Activated CD4-positive, CD25-positive, alpha-beta regulatory T cell treated with anti-CD3 and anti-CD28 coated beads, Interleukin-2, amount 50 U/mL, for 16 hours (primary cell): ENCODE results near the gene FLT4.
"Not testable (repeated sequence)": the region's sequence is repeated elsewhere in the genome, so short reads cannot be mapped to it uniquely, and the experiment has no call there.

Source experiments
- DNase-seq: peaks from one replicate; pipeline ENCODE4 v3.0.0-alpha.2; 2020; ENCODE audit warnings: low read depth, low spot score

Gene FLT4

GRCh38 chr5:180670157-180670556 is 20.8 kb upstream of the FLT4 start:
- DNase-seq, result no peak

DNA sequence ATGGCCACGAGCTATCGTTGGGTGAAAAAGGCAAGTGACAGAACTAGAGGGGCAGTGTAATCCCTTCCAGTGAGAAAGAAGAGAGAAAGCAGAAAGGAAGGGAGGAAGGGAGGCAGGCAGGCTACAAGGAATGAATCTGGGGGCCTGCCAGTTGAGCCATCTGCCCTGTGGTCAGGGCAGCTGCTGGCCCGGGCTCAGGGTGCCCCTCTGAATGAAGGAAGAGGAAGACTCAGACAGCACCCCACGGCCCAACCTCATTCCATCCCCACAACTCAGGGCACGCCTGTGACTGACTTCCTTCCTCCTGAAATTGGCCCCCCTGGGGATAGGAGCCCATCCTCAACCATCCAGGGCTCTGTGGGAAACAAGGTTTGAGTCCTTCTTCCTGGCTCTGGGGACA is 20.3 kb upstream of the FLT4 start:
- DNase-seq, result no peak

DNA sequence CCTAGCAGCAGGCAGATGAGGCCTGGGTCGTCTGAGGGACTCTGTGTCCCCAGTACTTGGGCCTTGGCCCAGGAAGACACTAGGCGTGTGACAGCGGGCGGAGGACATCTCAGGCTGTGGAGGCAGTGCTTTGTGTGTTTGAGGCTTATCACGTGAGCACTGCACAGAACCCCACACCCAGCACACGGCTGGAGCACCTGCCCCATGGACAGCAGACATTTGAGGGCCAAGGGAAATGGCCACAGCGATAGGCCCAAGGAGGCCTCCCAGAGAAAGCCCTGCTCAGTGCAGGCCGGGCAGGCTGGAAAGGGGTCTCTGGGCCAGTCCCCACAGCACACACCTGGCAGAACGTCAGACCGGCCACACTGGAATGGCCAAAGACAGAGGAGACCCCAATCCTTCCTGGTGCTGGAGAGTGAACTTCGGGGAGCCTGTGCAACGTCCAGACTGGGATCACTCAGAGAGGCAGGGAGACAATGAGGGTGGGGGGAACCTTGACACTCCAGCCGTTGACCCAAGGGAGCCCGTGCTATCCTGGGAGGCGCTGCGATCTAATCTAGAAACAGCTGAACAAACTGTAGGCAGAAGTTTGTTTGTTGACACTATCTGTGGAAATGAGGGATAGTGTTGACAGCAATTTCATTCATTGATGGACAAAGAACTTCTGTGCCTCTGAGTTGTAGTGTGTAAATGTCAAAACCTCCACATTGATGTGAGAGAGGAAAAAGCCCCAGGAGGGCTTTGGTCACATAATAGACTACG is 19.6 kb upstream of the FLT4 start:
- DNase-seq, result no peak

GRCh38 chr5:180666812-180667211 is 17.4 kb upstream of the FLT4 start:
- no peak for DNase-seq

GRCh38 chr5:180665682-180666404 is 16.4 kb upstream of the FLT4 start:
- no peak for DNase-seq

DNA sequence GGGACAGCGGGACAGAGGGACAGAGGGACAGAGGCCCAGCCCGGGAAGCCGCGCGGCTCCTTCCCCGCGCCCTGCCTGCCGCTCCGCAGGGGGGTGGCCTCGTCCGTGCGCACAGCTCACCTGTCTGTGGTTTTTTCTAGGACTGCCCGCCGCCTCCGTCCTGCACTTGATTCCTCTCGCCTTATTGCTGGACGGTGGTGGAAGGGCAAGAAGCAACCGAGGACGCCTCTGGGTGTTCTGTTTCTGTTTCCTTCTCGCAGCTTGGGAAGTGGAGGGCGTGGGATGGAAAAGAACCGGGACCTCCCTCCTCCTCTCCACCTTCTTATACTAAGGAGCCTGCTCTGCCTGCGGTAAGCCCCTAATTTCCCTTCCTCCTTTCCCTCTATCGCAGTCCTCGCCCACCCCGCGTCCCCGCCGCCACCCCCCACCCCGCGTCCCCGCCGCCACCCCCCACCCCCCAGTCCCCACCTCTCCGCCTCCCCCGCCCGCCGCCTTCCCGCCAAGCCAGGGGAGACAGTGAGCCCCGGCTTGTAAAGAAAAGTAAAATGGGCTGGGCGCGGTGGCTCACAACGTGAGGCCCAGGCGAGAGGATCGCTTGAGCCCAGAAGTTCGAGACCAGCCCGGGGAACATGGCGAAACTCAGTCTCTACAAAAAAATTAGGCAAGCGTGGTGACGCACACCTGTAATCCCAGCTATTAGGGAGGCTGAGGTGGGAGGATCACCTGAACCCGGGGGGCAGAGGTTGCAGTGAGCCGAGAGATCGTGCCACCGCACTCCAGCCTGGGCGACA is 9.6 kb upstream of the FLT4 start:
- no peak for DNase-seq

DNA sequence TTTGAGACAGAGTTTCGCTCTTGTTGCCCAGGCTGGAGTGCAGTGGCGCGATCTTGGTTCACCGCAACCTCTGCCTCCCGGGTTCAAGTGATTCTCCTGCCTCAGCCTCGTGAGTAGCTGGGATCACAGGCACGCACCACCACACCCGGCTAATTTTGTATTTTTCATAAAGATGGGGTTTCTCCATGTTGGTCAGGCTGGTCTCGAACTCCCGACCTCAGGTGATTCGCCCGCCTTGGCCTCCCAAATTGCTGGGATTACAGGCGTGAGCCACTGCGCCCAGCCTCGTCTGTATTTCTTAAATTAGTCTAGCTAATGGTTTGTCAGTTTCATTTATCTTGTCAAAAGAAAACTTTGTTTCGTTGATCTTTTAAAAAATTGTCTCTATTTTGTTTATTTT is 5.8 kb upstream of the FLT4 start:
- DNase-seq, result not testable (repeated sequence)

GRCh38 chr5:180652771-180653170 is 3.4 kb upstream of the FLT4 start:
- DNase-seq, result no peak

- DNase-seq, result no peak
These were observed 2.9 kb upstream of the FLT4 start for GRCh38 chr5:180652346-180652745.

GRCh38 chr5:180648658-180649296 is 623 bp downstream of the FLT4 start:
- DNase-seq, result no peak

DNA sequence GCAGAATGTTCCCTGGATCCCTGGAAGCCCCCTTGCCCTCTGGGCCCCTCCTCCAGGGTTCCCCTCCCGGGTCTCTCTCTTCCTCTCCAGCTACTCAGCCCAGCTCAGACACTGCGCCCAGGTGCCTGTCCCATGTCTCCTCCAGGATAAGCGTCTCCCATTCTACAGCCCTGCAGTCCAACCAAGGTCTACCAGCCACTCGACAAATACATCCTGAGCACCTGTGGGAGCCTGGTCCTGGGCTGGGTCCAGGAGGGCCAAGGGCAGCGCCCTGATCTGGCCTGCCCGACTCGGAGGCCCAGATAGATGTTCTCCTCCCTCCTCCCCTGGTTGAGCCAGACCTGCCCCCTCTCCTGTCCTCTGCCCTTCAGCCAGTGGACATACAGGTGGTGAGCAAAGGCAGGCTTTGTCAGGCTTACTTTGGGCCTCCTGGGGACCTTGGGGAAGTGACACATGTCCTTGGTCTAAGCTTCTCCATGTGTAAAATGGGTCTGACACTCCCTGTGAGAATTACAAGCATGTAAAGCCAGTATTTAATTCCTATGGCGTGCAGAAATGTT is 1.4 kb downstream of the FLT4 start:
- no peak for DNase-seq

DNA sequence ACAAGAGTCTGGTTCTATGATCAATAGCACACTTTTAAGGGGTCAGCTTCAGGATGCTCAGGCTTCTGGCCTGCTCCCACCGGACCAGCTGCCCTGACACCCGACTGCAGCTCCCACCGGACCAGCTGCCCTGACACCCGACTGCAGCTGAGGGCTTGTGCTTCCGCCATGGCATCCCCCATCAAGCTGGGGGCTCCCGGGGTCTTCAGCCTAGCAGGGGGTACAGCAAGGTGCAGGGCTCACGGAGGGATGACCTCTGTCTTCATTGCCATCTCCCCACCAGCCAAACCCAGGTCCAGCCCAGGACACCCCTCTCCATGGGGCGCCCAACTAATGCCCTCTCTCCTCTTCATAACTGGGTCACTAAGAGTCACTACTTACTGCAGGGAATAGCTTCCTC is 1.9 kb downstream of the FLT4 start:
- no peak for DNase-seq

DNA sequence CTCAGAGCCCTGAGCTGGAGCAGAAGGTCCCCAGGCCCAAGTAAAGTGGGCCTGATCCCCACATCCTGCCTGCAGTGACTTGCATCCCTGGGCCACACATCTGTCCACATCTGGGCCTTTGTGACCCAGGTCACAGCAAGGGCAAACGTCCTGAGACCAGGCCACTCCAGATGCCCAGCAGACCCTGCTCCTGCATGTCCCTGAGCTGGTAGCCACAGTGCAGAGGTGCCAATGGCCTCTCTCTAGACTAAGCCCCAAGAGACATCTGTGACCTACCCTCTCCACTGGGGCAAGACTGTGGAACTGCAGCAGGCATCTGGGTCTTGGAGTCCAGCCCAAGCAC is 2.5 kb downstream of the FLT4 start:
- no peak for DNase-seq

- DNase-seq, result no peak
These were observed 3.0 kb downstream of the FLT4 start for GRCh38 chr5:180646289-180646962.

- no peak for DNase-seq
These were observed 3.9 kb downstream of the FLT4 start for GRCh38 chr5:180645274-180646204.

- no peak for DNase-seq
These were observed 4.6 kb downstream of the FLT4 start for GRCh38 chr5:180644825-180645273.

DNA sequence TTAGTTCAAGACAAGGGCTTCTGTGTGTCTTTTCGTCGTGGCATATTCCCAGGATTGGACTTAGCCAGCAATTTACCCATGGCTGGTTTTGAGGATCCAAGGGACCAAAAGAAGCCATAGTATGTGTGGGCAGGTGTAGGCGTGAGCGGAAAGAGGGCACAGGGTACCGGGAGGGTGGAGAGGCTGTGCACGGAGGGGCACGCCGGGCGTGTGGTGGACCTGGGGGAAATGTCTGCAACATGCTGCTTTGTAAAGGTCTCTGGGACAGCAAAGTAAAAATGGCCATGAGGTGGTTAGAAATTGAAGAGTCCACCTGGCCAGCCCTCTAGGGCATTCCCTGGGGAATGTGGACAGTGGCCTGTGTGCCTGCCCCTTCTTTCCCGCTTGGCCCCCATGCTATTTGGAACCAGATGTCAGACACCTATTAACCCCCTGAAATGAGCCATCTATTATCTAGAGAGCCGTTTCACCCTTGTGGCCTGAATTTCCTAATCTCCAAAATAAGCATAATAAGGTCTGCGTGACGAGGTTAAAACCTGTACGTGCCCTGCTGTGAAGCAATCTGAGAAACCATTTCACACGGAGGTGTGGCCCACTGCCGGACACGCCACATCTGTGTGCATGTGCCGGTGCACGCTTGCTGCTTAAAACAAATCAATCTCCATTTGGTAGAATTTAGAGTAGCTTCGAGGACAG is 5.1 kb downstream of the FLT4 start:
- no peak for DNase-seq

GRCh38 chr5:180643191-180643851 is 6.1 kb downstream of the FLT4 start:
- DNase-seq, result no peak

DNA sequence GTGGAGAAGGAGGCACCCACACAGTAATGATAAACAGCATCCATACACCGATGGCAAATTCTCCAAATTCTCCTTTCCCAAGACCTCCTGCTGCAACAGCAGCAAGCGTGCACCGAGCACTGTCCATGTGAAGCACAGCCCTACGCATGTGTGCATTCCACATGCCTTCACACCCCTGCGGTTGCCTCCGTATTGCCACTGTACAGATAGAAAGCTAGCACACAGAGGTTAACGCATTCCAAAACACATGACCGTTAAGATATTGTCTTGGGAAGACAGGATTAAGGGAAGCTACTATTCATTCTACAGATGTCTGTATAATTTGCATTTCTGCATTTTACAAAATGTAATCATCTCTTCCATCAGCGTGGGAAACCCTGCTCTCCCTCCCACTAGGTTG is 6.6 kb downstream of the FLT4 start:
- no peak for DNase-seq
